Ishikawa (cell line): ENCODE measurements around the gene PTTG1IP.

Source experiments
- CEBPB ChIP-seq: IDR thresholded peaks from 2 replicates; pipeline ENCODE4 v1.6.1; 2012
- CREB1 ChIP-seq: IDR thresholded peaks from 2 replicates; pipeline ENCODE4 v1.6.1; 2012; ENCODE audit warnings: low read depth
- EGR1 ChIP-seq: IDR thresholded peaks from 2 replicates; pipeline ENCODE4 v1.6.1; 2012
- EP300 ChIP-seq: IDR thresholded peaks from 2 replicates; pipeline ENCODE4 v1.6.1; 2012; ENCODE audit warnings: borderline replicate concordance
- FOXM1 ChIP-seq: IDR thresholded peaks from 2 replicates; pipeline ENCODE4 v1.6.1; 2012; ENCODE audit warnings: low read depth, borderline replicate concordance
- MAX ChIP-seq: IDR thresholded peaks from 2 replicates; pipeline ENCODE4 v1.6.1; 2012
- NFIC ChIP-seq: IDR thresholded peaks from 2 replicates; pipeline ENCODE4 v1.6.1; 2012
- RAD21 ChIP-seq: IDR thresholded peaks from 2 replicates; pipeline ENCODE4 v1.6.1; 2012; ENCODE audit warnings: low read depth
- REST ChIP-seq: IDR thresholded peaks from 2 replicates; pipeline ENCODE4 v1.6.1; 2012; ENCODE audit warnings: low read depth, mild to moderate bottlenecking
- TAF1 ChIP-seq: IDR thresholded peaks from 2 replicates; pipeline ENCODE4 v1.6.1; 2012; ENCODE audit warnings: low read depth, mild to moderate bottlenecking
- TCF12 ChIP-seq: IDR thresholded peaks from 2 replicates; pipeline ENCODE4 v1.6.1; 2012; ENCODE audit warnings: low read depth
- TEAD4 ChIP-seq: IDR thresholded peaks from 2 replicates; pipeline ENCODE4 v1.6.1; 2012
- USF1 ChIP-seq: IDR thresholded peaks from 2 replicates; pipeline ENCODE4 v1.6.1; 2012
- YY1 ChIP-seq: IDR thresholded peaks from 2 replicates; pipeline ENCODE4 v1.6.1; 2012; ENCODE audit warnings: low read depth
- ZBTB7A ChIP-seq: IDR thresholded peaks from 2 replicates; pipeline ENCODE4 v1.6.1; 2012; ENCODE audit warnings: low read depth

The PTTG1IP gene

GRCh38 chr21:44914176-44914874 lies 40.8 kb upstream of the PTTG1IP start:
- TF ChIP-seq TCF12, result no peak
- TF ChIP-seq EGR1, result no peak
- no peak for TF ChIP-seq EP300
- TF ChIP-seq FOXM1, result no peak
- no peak for TF ChIP-seq RAD21
- TF ChIP-seq TEAD4, result no peak
- no peak for TF ChIP-seq MAX
- TF ChIP-seq USF1, result no peak
- TF ChIP-seq CEBPB, result no peak

- TF ChIP-seq FOXM1 (no peak), MAX (no peak), CREB1 (no peak), REST (no peak), YY1 (no peak)
These were observed 40.1 kb upstream of the PTTG1IP start for GRCh38 chr21:44913425-44914175.

- TF ChIP-seq YY1 (no peak), TAF1 (no peak), ZBTB7A (no peak), CEBPB (no peak), RAD21 (no peak), USF1 (no peak), EGR1 (no peak), TEAD4 (no peak), CREB1 (no peak), REST (no peak), MAX (no peak), EP300 (no peak), FOXM1 (no peak), NFIC (no peak)
These were observed 38.6 kb upstream of the PTTG1IP start for GRCh38 chr21:44912158-44912473.

GRCh38 chr21:44911384-44912157 lies 38.1 kb upstream of the PTTG1IP start:
- no peak for TF ChIP-seq EGR1
- TF ChIP-seq YY1, result no peak
- no peak for TF ChIP-seq TAF1
- no peak; the same call in 1 of the 2 replicates for TF ChIP-seq ZBTB7A
- TF ChIP-seq RAD21, result peak; percentile 66; the same call in 1 of the 2 replicates
- TF ChIP-seq USF1, result peak; percentile 44; the same call in 1 of the 2 replicates
- TF ChIP-seq REST, result no peak
- peak; percentile 91 for TF ChIP-seq NFIC
- TF ChIP-seq CEBPB, result no peak
- no peak for TF ChIP-seq CREB1
- TF ChIP-seq EP300, result no peak
- TF ChIP-seq MAX, result no peak
- TF ChIP-seq TEAD4, result no peak
- TF ChIP-seq TCF12, result no peak
- TF ChIP-seq FOXM1, result no peak
